NB4 (cell line): Measurements from ENCODE around the gene MAST4.

ENCODE experiments used
- DNase-seq: peaks from one replicate; pipeline ENCODE4 v3.0.0; 2010; ENCODE audit warnings: low read depth
- H3K4me3 ChIP-seq: one replicate; pipeline ENCODE4 v1.5.1; 2011; ENCODE audit warnings: mild to moderate bottlenecking, low read depth, low read length, moderate library complexity
- CTCF ChIP-seq: IDR thresholded peaks from one replicate; pipeline ENCODE4 v1.5.1; 2012; ENCODE audit warnings: low read depth, low read length
- MAX ChIP-seq: IDR thresholded peaks from 2 replicates; pipeline ENCODE4 v1.6.1; 2011; ENCODE audit warnings: low read depth, low read length
- MYC ChIP-seq: IDR thresholded peaks from 2 replicates; pipeline ENCODE4 v1.6.1; 2011; ENCODE audit warnings: low read depth, low read length
- POLR2A ChIP-seq: IDR thresholded peaks from 2 replicates; pipeline ENCODE4 v1.6.1; 2011; ENCODE audit warnings: mild to moderate bottlenecking; ENCODE audit not compliant: insufficient read length; ENCODE audit errors: extremely low read depth

Gene MAST4

DNA sequence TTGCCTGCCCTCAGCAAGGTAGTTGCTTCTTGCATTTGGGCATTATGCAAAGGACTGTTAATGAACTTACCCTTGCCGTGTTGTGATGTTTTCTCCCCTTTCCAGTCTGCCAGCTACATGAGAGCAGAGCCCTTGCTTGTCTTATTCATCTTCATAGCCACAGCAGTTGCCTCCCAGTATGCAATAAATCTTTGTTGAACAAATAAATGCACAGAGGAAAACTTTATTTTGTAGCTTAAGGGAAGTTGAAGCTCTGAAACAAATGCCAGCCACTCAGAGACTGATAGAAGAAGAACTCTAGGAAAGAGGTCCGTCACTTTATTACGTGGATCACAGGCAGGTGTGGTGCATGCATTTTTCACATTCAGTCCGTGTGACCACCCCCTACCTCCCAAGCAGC, 19.7 kb downstream of the MAST4 start:
- no peak overlapping the region for H3K4me3 ChIP-seq
- DNase-seq = no peak
- TF ChIP-seq MYC = no peak
- no peak for TF ChIP-seq MAX
- no peak for TF ChIP-seq POLR2A
- TF ChIP-seq CTCF = no peak

DNA sequence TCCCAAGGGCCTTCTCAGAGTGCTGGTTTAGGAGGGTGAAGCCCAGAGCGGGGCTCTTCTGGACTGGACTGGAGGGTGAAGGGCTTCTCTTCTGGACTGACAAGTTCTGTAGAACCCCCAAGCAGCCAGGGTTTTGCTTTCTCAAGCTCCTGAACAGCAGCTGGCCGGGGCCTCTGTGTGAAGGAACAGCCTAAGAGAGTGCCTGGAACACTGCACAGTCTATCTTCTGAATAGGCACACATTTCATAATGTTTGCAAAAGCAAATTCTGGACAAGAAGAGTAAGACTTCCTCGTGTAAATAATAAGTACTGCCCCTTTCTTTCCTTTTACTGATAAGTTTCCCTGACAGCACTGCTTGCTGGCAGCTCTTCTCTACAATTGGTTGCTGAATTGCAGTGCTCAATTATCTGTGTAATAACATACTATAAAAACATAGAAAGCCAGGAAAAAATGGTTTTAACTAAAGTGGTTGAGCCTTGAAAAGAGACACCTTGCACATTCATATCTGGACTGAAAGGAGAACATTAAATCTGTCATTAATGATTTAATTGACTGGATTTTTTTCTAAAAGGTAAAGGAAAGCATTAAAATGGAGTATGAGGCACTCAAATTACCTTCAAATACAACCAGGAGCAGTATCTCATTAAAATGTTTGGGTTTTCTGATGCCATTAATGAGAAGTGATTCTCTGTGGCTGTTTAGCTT, 20.5 kb downstream of the MAST4 start:
- no peak for DNase-seq
- no peak overlapping the region for H3K4me3 ChIP-seq
- TF ChIP-seq CTCF (no peak), MAX (no peak), MYC (no peak), POLR2A (no peak)

- no peak for DNase-seq
- TF ChIP-seq MAX (no peak), CTCF (no peak), POLR2A (no peak), MYC (no peak)
- no peak overlapping the region for H3K4me3 ChIP-seq
Observed at GRCh38 chr5:66617226-66617861, 21.2 kb downstream of the MAST4 start.

- no peak for DNase-seq
- no peak for TF ChIP-seq CTCF
- TF ChIP-seq MAX = no peak
- no peak for TF ChIP-seq MYC
- TF ChIP-seq POLR2A = no peak
Observed at GRCh38 chr5:66617991-66618768, 22.0 kb downstream of the MAST4 start.

DNA sequence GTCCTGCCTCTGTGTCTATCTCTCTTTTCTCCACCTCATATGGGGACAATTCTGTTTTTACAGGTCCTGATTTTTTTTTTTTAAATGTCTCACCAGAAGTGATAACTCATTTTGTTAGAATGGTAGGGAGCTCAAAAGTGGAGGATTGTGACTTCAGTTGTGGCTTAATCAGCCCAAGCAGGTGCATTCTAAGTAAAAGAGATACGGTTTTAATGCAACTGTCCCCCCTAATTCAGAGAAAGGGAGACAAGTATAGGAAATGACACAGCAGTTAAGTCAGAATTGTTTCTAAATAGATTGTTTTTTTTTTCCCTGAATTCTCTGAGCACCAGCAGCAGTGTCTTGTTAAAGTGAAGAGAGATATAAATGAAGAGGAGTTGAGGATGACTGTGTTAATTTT, 24.5 kb downstream of the MAST4 start:
- H3K4me3 ChIP-seq = no peak overlapping the region
- no peak for DNase-seq
- TF ChIP-seq MYC = no peak
- no peak for TF ChIP-seq CTCF
- no peak for TF ChIP-seq MAX
- TF ChIP-seq POLR2A = no peak

More at GRCh38 chr5:66617991-66618768, 22.0 kb downstream of the MAST4 start:
- H3K4me3 ChIP-seq = no peak overlapping the region
